Stomach smooth muscle (tissue), 2 donors: ENCODE results near the gene ABCA7.

Experiments
- H3K27ac ChIP-seq: one replicate; pipeline ENCODE4 v1.7.0; 2013; ENCODE audit warnings: mild to moderate bottlenecking, low read length, inconsistent platforms
- H3K27me3 ChIP-seq, 2 donors: one replicate each; pipeline ENCODE4 v1.7.0; 2013; ENCODE audit warnings: low read length in 2 of 2; ENCODE audit not compliant: insufficient read depth in 2 of 2, control insufficient read depth in 1 of 2
- H3K36me3 ChIP-seq, 2 donors: one replicate each; pipeline ENCODE4 v1.7.0; 2013; ENCODE audit warnings: low read length in 2 of 2; ENCODE audit not compliant: control insufficient read depth in 2 of 2, insufficient read depth in 2 of 2
- H3K4me1 ChIP-seq: one replicate; pipeline ENCODE4 v1.7.0; 2013; ENCODE audit warnings: low read length; ENCODE audit not compliant: control insufficient read depth, insufficient read depth
- H3K4me3 ChIP-seq, 2 donors: one replicate each; pipeline ENCODE4 v1.7.0; 2013; ENCODE audit warnings: low read length in 2 of 2
- H3K9ac ChIP-seq, 2 donors: one replicate each; pipeline ENCODE4 v1.7.0; 2013; ENCODE audit warnings: low read length in 2 of 2, mild to moderate bottlenecking in 1 of 2
- H3K9me3 ChIP-seq, 2 donors: one replicate each; pipeline ENCODE4 v1.7.0; 2013; ENCODE audit warnings: low read length in 2 of 2; ENCODE audit not compliant: control insufficient read depth in 2 of 2
- donor health status: healthy.
- donor health status: Pancreatic carcinoma.

The ABCA7 gene

DNA sequence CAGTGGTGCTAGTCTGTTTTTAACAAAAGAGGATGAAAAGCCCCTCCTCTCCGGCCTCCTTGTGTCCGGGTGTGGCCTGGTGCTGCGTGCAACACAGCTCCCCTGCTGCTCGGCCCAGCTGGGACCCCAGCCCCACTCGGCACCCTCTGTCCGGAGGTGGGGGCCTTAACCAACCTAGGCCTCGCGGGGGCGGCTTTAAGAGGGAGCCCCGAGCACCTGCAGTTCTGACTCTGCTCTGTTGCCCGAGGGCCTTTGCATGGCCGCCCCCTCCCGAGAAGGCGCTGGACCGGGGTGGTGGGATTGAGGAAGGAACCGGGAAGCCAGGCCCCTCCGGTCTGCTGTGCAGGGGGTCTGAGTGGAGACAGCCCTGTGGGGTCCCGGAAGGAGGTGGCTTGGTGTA is 45.4 kb upstream of the ABCA7 start:
- Histone ChIP-seq H3K36me3 (peaks cover 7 to 11% of the 10 kb centered on the region in 2 donors), H3K27ac (no peak overlapping the region), H3K9ac (no peak overlapping the region), H3K9me3 (no peaks in the 10 kb centered on the region), H3K4me1 (peaks cover 7% of the 10 kb centered on the region), H3K4me3 (no peak overlapping the region), H3K27me3 (peaks cover 38 to 40% of the 10 kb centered on the region in 2 donors)

DNA sequence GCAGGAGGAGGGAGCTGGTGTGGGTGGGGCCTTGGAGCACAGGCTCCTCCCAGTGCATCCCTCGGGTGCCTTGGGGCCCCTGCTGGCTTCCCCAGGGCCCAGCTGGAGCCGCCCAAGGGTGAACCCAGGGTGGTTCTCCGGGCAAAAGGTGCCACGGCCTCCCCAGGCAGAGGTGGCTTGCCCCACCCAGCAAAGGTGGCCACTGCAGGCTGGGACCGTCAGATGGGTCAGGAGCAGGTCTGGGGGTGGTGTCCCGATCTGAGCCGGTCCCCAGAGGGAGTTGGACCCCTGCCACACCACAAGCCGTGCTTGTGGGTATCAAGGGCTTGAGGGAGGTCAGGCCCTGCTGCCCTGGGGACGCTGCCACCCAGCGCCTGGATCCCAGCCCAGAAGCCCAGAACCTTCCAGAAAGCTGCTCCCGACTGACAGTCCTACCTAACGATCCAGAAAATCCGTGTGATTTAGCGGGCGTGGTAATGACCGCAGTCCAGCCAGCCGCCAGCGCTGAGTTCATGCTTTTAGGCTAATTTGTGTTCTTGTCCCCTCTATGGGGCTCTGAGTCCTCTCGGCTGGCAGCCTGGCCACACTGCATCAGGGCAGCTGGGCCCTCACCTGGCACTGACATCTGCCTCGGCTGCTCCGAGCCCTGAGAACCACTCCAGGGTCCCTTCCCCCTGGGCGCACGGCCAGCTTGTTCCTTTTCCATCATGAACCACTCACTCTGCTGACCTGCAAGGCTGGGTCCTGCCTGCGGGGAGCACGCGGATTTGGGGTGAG is 44.7 kb upstream of the ABCA7 start:
- H3K27me3 ChIP-seq = peaks cover 39 to 42% of the 10 kb centered on the region in 2 donors
- peaks cover 5 to 6% of the 10 kb centered on the region in 2 donors for H3K36me3 ChIP-seq

DNA sequence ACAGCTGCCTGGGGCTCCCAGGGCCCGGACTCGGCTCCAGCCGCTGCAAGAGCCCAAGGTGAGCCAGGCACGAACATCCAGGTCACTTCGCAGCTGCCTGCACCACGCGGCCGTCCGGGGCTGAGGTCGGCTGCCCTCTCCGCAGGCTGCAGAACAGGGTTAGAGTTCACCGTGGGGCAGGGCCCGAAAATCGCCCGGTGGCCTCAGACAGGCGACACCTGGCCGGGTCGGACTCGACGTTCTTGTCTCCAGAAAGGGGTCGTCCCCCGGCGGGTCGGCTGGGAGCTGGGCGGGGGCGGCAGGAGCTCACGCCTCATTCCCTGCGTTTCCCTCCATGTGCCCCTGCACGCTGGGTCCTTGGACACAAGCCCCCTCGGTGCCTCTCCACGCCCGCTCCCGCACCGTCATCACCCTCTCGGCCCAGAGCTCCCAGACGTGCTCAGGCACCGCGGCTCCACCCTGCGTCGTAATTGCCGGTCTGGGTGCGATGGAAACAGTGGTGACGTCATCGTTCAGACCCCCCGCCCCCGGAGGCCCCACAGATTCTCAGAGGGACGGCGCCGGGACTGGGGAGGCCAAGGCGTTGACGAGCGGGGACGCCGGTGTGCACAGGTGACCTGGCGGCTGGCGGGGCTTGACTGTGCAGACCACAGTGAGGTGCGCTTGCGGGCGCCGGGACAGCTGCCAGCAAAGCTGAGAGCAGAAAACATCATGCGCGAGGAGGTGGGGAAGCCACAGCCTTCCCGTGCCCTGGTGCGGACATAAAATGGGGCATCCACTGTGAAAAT is 43.7 kb upstream of the ABCA7 start:
- H3K36me3 ChIP-seq = no peaks in the 10 kb centered on the region
- H3K9ac ChIP-seq = no peak overlapping the region
- H3K27ac ChIP-seq = no peak overlapping the region
- H3K9me3 ChIP-seq = no peaks in the 10 kb centered on the region
- no peak overlapping the region for H3K4me3 ChIP-seq
- H3K4me1 ChIP-seq = peaks cover 11% of the 10 kb centered on the region
- peaks cover 44 to 46% of the 10 kb centered on the region in 2 donors for H3K27me3 ChIP-seq

More for the DNA sequence above, 44.7 kb upstream of the ABCA7 start:
- H3K4me1 ChIP-seq = peaks cover 9% of the 10 kb centered on the region
- H3K9ac ChIP-seq = no peak overlapping the region
- no peaks in the 10 kb centered on the region for H3K9me3 ChIP-seq
- H3K27ac ChIP-seq = no peak overlapping the region
- no peak overlapping the region for H3K4me3 ChIP-seq

DNA sequence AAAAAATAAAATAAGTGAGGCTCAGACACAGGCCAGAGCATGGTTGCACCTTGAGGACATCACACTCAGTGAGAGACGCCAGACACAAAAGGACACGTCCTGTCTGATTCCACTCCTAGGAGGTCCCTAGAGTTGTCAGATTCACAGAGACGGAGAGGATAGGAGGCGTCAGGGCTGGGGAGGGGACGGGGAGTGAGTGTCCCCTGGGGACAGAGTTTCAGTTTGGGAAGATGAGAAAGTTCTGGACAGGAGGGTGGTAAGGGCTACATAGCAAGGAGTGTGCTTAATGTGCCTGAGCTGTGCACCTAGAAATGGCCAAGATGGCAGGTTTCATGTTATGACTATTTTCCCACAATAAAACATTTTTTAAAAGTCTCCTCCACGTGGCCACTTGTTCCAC is 41.8 kb upstream of the ABCA7 start:
- H3K4me1 ChIP-seq = peaks cover 17% of the 10 kb centered on the region
- H3K9me3 ChIP-seq = no peaks in the 10 kb centered on the region
- peaks cover 56 to 58% of the 10 kb centered on the region in 2 donors for H3K27me3 ChIP-seq
- H3K9ac ChIP-seq = no peak overlapping the region
- H3K27ac ChIP-seq = no peak overlapping the region
- H3K36me3 ChIP-seq = no peaks in the 10 kb centered on the region
- H3K4me3 ChIP-seq = no peak overlapping the region

DNA sequence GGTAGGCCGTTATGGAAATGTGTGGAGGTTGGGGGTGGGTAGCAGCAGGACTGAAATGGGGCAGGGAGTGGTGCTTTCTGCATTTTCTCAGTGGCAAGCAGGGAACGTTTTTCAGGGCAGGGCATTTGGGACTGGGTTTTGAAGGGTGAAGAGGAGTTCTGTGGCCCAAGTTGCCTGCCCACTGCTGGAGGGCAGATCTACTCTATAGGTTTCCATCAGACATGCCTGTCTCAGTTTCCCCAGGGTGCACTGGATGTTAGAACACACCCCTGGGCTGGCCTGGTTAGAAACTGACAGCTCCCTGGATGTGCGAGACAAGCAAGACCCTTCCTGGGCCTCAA is 40.6 kb upstream of the ABCA7 start:
- Histone ChIP-seq H3K27ac (no peak overlapping the region), H3K4me3 (no peak overlapping the region), H3K36me3 (no peaks in the 10 kb centered on the region), H3K9ac (no peak overlapping the region), H3K4me1 (peaks cover 17% of the 10 kb centered on the region), H3K27me3 (peaks cover 56 to 60% of the 10 kb centered on the region in 2 donors), H3K9me3 (no peaks in the 10 kb centered on the region)

DNA sequence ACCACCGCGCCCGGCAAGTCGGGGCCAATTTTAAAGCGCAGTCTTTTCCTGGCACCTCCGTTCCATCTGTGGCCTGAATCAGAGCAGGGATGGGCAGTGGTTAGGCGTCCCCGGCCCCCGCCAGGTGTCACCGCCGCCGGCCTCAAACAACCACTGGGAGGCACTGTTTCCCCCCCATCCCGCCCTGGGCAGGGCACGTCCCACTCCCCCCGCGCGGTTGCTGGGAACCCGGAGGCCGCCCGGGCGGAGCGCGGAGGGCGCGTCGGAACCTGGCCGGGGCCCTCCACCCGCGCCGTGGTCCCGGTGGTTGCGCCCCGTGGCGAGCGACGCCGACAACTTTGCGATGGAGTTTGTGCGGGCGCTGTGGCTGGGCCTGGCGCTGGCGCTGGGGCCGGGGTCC is 39.8 kb upstream of the ABCA7 start, which contains the start of gene GRIN3B:
Gene GRIN3B (plus strand): TSS at position 325 of the 400 bp plus-strand sequence. CDS start 19 bp downstream, at position 344.
- Histone ChIP-seq H3K9me3 (no peaks in the 10 kb centered on the region), H3K4me3 (no peak within 1 kb of the TSS), H3K9ac (no peak within 1 kb of the TSS), H3K4me1 (peaks cover 17% of the 10 kb centered on the region), H3K36me3 (no peaks in the 10 kb centered on the region), H3K27me3 (peaks cover 54 to 58% of the 10 kb centered on the region in 2 donors), H3K27ac (no peak within 1 kb of the TSS)

DNA sequence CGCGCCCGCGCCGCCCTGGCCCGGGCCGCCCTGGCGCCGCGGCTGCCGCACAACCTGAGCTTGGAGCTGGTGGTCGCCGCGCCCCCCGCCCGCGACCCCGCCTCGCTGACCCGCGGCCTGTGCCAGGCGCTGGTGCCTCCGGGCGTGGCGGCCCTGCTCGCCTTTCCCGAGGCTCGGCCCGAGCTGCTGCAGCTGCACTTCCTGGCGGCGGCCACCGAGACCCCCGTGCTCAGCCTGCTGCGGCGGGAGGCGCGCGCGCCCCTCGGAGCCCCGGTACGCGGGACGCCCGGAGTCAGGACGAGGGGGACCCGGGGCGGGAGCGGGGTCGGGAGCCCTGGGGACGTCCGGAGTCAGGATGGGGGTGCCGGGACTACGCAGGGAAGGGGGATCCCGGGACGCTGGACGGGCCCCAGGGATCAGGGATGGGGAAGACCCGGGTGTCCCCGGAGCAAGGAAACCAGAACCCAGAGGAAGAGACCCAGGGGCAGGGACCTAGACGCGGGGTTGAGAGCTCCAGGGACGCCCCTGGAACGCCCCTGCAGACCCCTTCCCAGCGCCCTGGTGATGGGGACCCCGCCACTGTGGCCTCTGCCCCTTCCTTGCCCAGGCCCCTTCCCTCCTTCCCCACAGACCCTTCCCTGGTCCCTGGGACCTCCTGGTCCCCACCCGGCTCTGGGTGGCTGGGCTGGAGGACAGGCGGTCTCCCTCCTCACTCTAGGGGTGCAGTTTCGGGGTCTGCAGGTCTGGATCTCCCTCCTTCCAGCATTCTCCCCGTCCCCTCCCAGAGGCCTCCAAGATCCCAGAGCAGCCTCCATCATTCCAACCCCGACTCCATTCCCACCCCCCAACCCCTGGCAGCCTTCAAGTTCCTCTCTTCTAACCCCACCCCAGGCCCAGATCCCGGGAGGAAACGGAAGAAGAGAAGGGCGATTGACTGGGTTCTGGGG is 39.0 kb upstream of the ABCA7 start:
- Histone ChIP-seq H3K27me3 (peaks cover 47 to 51% of the 10 kb centered on the region in 2 donors), H3K9me3 (no peaks in the 10 kb centered on the region), H3K4me1 (peaks cover 17% of the 10 kb centered on the region), H3K27ac (no peak overlapping the region), H3K36me3 (no peaks in the 10 kb centered on the region), H3K9ac (no peak overlapping the region), H3K4me3 (no peak overlapping the region)

GRCh38 chr19:1001538-1002166 is 38.3 kb upstream of the ABCA7 start:
- H3K9ac ChIP-seq = no peak overlapping the region
- no peak overlapping the region for H3K27ac ChIP-seq
- H3K27me3 ChIP-seq = peaks cover 39 to 43% of the 10 kb centered on the region in 2 donors
- H3K4me3 ChIP-seq = no peak overlapping the region
- no peaks in the 10 kb centered on the region for H3K36me3 ChIP-seq
- H3K9me3 ChIP-seq = no peaks in the 10 kb centered on the region
- H3K4me1 ChIP-seq = peaks cover 9% of the 10 kb centered on the region

DNA sequence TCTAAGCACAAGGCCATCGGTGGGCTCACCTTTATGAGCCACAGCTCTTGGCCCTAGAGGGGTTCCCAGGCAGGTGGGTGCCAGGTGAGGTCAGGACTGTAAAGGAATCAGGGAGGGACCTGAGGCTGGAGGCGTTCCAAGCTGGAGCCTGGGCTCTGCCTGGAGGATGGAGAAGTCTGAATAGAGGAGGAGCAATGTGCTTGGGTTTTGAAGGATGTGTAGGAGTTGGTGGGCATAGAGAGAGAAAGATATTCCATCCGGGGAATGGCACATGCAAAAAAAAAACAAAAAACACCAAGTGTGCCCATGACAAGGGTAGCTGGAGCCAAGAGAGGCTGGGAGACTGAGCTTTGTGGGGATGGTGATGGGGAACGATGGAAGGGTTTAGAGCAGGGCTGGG is 37.3 kb upstream of the ABCA7 start:
- Histone ChIP-seq H3K27me3 (peaks cover 33 to 38% of the 10 kb centered on the region in 2 donors), H3K9me3 (no peaks in the 10 kb centered on the region), H3K36me3 (no peaks in the 10 kb centered on the region), H3K4me3 (no peak overlapping the region), H3K9ac (no peak overlapping the region), H3K27ac (no peak overlapping the region), H3K4me1 (peaks cover 9% of the 10 kb centered on the region)

DNA sequence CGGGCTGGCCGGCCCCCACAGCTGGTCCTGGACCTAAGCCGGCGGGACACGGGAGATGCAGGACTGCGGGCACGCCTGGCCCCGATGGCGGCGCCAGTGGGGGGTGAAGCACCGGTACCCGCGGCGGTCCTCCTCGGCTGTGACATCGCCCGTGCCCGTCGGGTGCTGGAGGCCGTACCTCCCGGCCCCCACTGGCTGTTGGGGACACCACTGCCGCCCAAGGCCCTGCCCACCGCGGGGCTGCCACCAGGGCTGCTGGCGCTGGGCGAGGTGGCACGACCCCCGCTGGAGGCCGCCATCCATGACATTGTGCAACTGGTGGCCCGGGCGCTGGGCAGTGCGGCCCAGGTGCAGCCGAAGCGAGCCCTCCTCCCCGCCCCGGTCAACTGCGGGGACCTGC is 36.6 kb upstream of the ABCA7 start:
- Histone ChIP-seq H3K36me3 (no peaks in the 10 kb centered on the region), H3K9ac (no peak overlapping the region), H3K27me3 (peaks cover 26 to 34% of the 10 kb centered on the region in 2 donors), H3K9me3 (no peaks in the 10 kb centered on the region), H3K4me1 (peaks cover 9% of the 10 kb centered on the region), H3K4me3 (no peak overlapping the region), H3K27ac (no peak overlapping the region)
